Measurements from ENCODE around the gene ARHGAP24.
A peak's percentile ranks its signal among the peaks of the same experiment; 100 is the strongest.

Gene ARHGAP24

DNA sequence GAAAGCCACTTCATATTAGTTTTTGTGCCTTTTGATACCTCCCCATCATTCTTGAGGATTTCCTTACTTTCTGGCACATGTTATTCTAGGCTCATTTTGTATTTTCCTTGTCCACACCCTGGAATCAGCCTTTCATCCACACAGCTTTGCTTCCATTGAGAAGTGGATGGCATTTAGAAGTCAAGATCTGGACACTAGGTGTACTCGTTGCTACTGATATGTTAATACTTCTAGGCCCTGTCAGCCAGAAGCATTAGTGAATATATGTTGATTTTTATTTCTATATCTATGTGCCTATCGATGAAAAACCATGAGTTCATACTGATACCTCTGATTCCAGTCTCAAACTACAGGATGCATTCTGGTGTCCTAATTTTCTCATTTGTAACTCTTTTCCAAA, 73.2 kb downstream of the ARHGAP24 start:
- Histone ChIP-seq H3K4me1 (ENCODE audit: control extremely low read depth in 1 of 4, control insufficient read depth in 4 of 4, insufficient read depth in 4 of 4, low read length in 3 of 4) (no peaks in the 10 kb centered on the region), H3K27ac (ENCODE audit: insufficient read depth in 1 of 2, low read depth in 1 of 2, low read length in 2 of 2, poor library complexity in 1 of 2, severe bottlenecking in 2 of 2) (no peak overlapping the region), H3K27me3 (replicated peaks in 2 of 5; ENCODE audit: control insufficient read depth in 4 of 5, insufficient read depth in 5 of 5, low read length in 4 of 5) (no peaks in the 10 kb centered on the region), H3K4me3 (ENCODE audit: control insufficient read depth in 1 of 7, extremely low read depth in 1 of 7, insufficient read depth in 4 of 7, low read depth in 2 of 7, low read length in 6 of 7) (no peak overlapping the region), H3K36me3 (ENCODE audit: control insufficient read depth in 4 of 4, insufficient read depth in 4 of 4, low read length in 3 of 4) (no peaks in the 10 kb centered on the region), H3K9me3 (ENCODE audit: control extremely low read depth in 1 of 5, control insufficient read depth in 4 of 5, insufficient read depth in 2 of 5, low read depth in 1 of 5, low read length in 4 of 5) (peaks cover 0 to 5% (median 0%) of the 10 kb centered on the region in 5 experiments)
- ChIA-PET POLR2A (no interaction called here), CTCF (no interaction called here)
- no CpG with 5 or more reads among the region's 2 CpGs for WGBS (ENCODE audit: insufficient coverage)
- DNase-seq = peak in 1 of 3 donors; percentile 3

DNA sequence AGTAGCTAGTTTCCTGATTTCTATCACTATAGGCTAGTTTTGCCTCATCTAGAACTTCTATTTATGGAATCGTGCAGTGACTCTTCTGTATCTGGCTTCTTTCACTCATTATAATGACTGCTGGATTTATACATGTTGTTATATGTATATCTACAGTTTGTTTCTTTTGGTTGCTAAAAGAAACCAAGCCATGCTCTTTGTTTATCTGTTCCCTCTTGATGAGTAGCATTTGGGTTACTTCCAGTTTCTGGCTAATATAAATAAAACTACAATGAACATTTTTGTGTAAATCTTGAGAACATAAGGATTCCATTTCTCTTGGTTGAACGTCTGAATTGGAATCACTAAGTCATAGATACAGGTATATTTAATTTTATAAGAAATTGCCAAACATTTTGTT, 73.9 kb downstream of the ARHGAP24 start:
- H3K27ac ChIP-seq (ENCODE audit: insufficient read depth in 1 of 2, low read depth in 1 of 2, low read length in 2 of 2, poor library complexity in 1 of 2, severe bottlenecking in 2 of 2) = no peak overlapping the region
- peaks cover 0 to 8% (median 2%) of the 10 kb centered on the region in 5 experiments for H3K9me3 ChIP-seq (ENCODE audit: control extremely low read depth in 1 of 5, control insufficient read depth in 4 of 5, insufficient read depth in 2 of 5, low read depth in 1 of 5, low read length in 4 of 5)
- no peak for DNase-seq
- no peaks in the 10 kb centered on the region for H3K36me3 ChIP-seq (ENCODE audit: control insufficient read depth in 4 of 4, insufficient read depth in 4 of 4, low read length in 3 of 4)
- no CpG with 5 or more reads among the region's 2 CpGs for WGBS (ENCODE audit: insufficient coverage)
- H3K27me3 ChIP-seq (replicated peaks in 2 of 5; ENCODE audit: control insufficient read depth in 4 of 5, insufficient read depth in 5 of 5, low read length in 4 of 5) = no peaks in the 10 kb centered on the region
- no peaks in the 10 kb centered on the region for H3K4me1 ChIP-seq (ENCODE audit: control extremely low read depth in 1 of 4, control insufficient read depth in 4 of 4, insufficient read depth in 4 of 4, low read length in 3 of 4)
- ChIA-PET CTCF (no interaction called here), POLR2A (no interaction called here)
- no peak overlapping the region for H3K4me3 ChIP-seq (ENCODE audit: control insufficient read depth in 1 of 7, extremely low read depth in 1 of 7, insufficient read depth in 4 of 7, low read depth in 2 of 7, low read length in 6 of 7)

DNA sequence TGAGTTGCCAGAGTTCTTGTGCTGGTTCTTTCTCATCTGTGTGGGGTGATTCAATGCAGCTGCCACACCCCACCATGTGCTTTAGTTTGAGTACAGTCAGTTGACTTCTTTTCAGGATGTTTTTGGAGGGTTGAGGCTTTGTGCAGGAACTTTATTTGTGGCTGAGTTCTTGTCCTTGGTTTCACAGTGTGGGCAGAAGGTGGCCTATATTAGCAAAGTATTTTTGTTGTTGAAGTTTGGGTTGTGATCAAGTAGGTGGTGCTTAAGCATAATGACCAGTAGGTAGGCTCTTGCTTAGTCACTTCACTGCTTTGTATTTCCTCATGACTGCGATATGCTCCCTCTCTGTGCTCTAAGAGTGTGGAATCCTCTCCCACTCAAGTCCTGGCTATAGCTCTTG, 80.3 kb downstream of the ARHGAP24 start:
- H3K4me1 ChIP-seq (ENCODE audit: control extremely low read depth in 1 of 4, control insufficient read depth in 4 of 4, insufficient read depth in 4 of 4, low read length in 3 of 4) = no peaks in the 10 kb centered on the region
- 86% methylated on average over 1 of the region's 1 CpG for whole genome bisulfite sequencing (ENCODE audit: insufficient coverage)
- H3K27me3 ChIP-seq (replicated peaks in 2 of 5; ENCODE audit: control insufficient read depth in 4 of 5, insufficient read depth in 5 of 5, low read length in 4 of 5) = no peaks in the 10 kb centered on the region
- no peak overlapping the region for H3K27ac ChIP-seq (ENCODE audit: insufficient read depth in 1 of 2, low read depth in 1 of 2, low read length in 2 of 2, poor library complexity in 1 of 2, severe bottlenecking in 2 of 2)
- DNase-seq = no peak
- POLR2A ChIA-PET = no interaction called here
- no peaks in the 10 kb centered on the region for H3K36me3 ChIP-seq (ENCODE audit: control insufficient read depth in 4 of 4, insufficient read depth in 4 of 4, low read length in 3 of 4)
- peaks cover 1 to 9% (median 3%) of the 10 kb centered on the region in 5 experiments for H3K9me3 ChIP-seq (ENCODE audit: control extremely low read depth in 1 of 5, control insufficient read depth in 4 of 5, insufficient read depth in 2 of 5, low read depth in 1 of 5, low read length in 4 of 5)
- CTCF ChIA-PET = no interaction called here
- no peak overlapping the region for H3K4me3 ChIP-seq (ENCODE audit: control insufficient read depth in 1 of 7, extremely low read depth in 1 of 7, insufficient read depth in 4 of 7, low read depth in 2 of 7, low read length in 6 of 7)

DNA sequence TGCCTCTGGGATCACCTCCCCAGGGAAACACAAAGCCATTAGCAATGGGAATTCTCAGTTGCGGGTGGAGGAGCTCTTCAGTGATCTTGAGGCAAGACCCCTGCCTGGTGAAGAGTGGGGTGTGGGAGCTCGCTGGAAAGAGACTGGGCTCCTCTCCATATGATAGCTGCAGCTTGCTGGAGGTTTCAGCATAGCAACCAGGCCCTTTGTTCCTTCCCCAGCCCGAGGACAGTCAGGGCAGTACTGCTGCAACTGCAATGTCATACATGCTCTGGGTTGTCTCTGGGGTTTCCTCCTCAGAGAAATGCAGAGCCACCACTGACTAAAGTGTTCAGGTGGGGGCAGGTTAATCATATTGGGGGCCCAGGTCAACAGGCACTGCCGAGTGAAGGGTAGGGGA, 81.3 kb downstream of the ARHGAP24 start:
- WGBS (ENCODE audit: insufficient coverage) = 94% methylated on average over 3 of the region's 4 CpGs
- POLR2A ChIA-PET = interaction anchor here (0.6 kb wide), 1 partner anchor 12 kb away, joined by 4 read pairs; no protein-coding TSS in a partner anchor
- no peak overlapping the region for H3K27ac ChIP-seq (ENCODE audit: insufficient read depth in 1 of 2, low read depth in 1 of 2, low read length in 2 of 2, poor library complexity in 1 of 2, severe bottlenecking in 2 of 2)

DNA sequence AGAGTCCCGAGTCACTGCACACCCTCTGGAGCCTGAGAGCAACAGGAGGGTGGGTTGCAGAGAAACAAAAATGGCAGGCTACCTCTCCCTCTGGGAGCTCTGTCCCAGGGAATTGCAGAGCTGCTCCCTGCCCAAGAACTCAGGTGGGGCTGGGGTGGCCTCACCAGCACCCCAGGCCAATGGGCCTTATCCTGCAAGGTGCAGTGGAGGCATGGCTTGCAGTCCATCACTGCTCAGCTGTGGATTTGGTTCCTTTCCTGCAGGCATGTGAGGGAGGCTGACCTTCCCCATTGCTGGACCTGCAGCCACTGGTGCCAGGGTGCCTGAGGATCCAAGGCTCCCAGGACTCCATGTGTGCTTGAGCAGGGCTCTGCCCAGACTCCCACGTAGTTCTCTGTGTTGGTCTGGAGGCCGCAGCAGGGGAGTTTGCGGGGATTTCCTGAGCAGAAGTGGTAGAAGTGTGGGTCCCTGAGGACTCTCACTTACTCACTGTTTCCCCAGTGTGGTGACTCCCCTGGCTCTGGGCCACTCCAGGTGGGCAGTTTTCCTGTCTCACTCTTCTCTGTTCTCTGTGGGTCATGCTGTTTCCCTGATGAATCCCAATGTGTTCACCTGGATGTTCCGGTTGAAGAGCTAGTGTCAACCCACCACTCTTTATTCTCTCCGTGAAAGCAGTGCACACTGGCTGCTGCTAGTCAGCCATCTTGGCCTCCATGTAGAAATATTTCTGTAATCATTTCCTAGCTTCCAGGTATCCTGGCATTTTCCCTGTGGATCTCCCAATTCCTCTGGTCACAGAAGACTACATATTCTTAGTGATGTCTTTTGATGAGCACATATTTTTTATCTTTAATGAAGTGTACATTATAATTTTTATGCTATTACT, 82.3 kb downstream of the ARHGAP24 start:
- POLR2A ChIA-PET = no interaction called here
- H3K4me3 ChIP-seq (ENCODE audit: control insufficient read depth in 1 of 7, extremely low read depth in 1 of 7, insufficient read depth in 4 of 7, low read depth in 2 of 7, low read length in 6 of 7) = no peak overlapping the region
- peaks cover 0 to 7% (median 3%) of the 10 kb centered on the region in 5 experiments for H3K9me3 ChIP-seq (ENCODE audit: control extremely low read depth in 1 of 5, control insufficient read depth in 4 of 5, insufficient read depth in 2 of 5, low read depth in 1 of 5, low read length in 4 of 5)
- no peaks in the 10 kb centered on the region for H3K27me3 ChIP-seq (replicated peaks in 2 of 5; ENCODE audit: control insufficient read depth in 4 of 5, insufficient read depth in 5 of 5, low read length in 4 of 5)
- peak in 2 of 3 donors; percentile 3 to 21 for DNase-seq
- WGBS (ENCODE audit: insufficient coverage) = 78% methylated on average over 6 of the region's 6 CpGs
- CTCF ChIA-PET = interaction anchor here (1.3 kb wide), 1 partner anchor 13 kb away, joined by 3 read pairs; no protein-coding TSS in a partner anchor
- no peaks in the 10 kb centered on the region for H3K4me1 ChIP-seq (ENCODE audit: control extremely low read depth in 1 of 4, control insufficient read depth in 4 of 4, insufficient read depth in 4 of 4, low read length in 3 of 4)
- H3K36me3 ChIP-seq (ENCODE audit: control insufficient read depth in 4 of 4, insufficient read depth in 4 of 4, low read length in 3 of 4) = no peaks in the 10 kb centered on the region
- no peak overlapping the region for H3K27ac ChIP-seq (ENCODE audit: insufficient read depth in 1 of 2, low read depth in 1 of 2, low read length in 2 of 2, poor library complexity in 1 of 2, severe bottlenecking in 2 of 2)

More for the DNA sequence above, 81.3 kb downstream of the ARHGAP24 start:
- no peak overlapping the region for H3K4me3 ChIP-seq (ENCODE audit: control insufficient read depth in 1 of 7, extremely low read depth in 1 of 7, insufficient read depth in 4 of 7, low read depth in 2 of 7, low read length in 6 of 7)
- CTCF ChIA-PET = interaction anchor here (1.3 kb wide), 1 partner anchor 12 kb away, joined by 3 read pairs; no protein-coding TSS in a partner anchor
- H3K4me1 ChIP-seq (ENCODE audit: control extremely low read depth in 1 of 4, control insufficient read depth in 4 of 4, insufficient read depth in 4 of 4, low read length in 3 of 4) = no peaks in the 10 kb centered on the region
- no peak for DNase-seq
- no peaks in the 10 kb centered on the region for H3K36me3 ChIP-seq (ENCODE audit: control insufficient read depth in 4 of 4, insufficient read depth in 4 of 4, low read length in 3 of 4)
- no peaks in the 10 kb centered on the region for H3K27me3 ChIP-seq (replicated peaks in 2 of 5; ENCODE audit: control insufficient read depth in 4 of 5, insufficient read depth in 5 of 5, low read length in 4 of 5)
- peaks cover 0 to 9% (median 3%) of the 10 kb centered on the region in 5 experiments for H3K9me3 ChIP-seq (ENCODE audit: control extremely low read depth in 1 of 5, control insufficient read depth in 4 of 5, insufficient read depth in 2 of 5, low read depth in 1 of 5, low read length in 4 of 5)

DNA sequence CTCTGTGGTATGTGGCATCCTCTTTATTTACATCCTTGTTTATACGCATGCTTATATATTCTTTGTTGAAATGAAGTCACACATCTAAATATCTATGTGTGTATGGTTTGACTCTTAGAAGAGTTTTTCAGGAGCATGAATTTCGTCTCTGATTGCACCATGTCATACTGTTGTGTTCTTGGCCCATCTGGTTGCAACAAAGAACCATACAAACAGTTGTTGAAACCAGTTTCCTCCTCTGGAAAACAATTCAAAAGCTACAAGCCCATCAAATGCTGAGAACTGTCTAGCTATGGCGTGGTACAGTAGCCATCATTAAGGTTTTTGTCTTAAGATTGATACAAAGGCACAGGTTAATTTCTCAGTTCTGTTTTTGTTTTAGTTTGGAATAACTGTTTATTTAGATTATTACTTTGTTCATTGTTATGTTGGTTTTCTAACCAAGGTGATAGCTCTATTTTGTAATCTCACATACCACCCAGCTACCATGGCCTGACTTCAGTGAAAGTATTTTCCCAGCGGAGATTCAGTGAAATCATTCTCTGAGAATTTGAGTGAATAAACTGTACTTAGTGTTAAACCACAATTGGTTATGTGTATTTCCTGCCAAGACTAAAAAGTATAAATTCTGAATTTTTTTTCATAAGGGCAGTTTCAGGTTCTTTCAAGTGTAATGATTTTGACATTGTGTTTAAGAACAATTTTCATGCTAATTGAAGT, 91.0 kb downstream of the ARHGAP24 start:
- Histone ChIP-seq H3K27me3 (replicated peaks in 2 of 5; ENCODE audit: control insufficient read depth in 4 of 5, insufficient read depth in 5 of 5, low read length in 4 of 5) (no peaks in the 10 kb centered on the region), H3K4me3 (ENCODE audit: control insufficient read depth in 1 of 7, extremely low read depth in 1 of 7, insufficient read depth in 4 of 7, low read depth in 2 of 7, low read length in 6 of 7) (no peak overlapping the region), H3K9me3 (ENCODE audit: control extremely low read depth in 1 of 5, control insufficient read depth in 4 of 5, insufficient read depth in 2 of 5, low read depth in 1 of 5, low read length in 4 of 5) (no peaks in the 10 kb centered on the region), H3K4me1 (ENCODE audit: control extremely low read depth in 1 of 4, control insufficient read depth in 4 of 4, insufficient read depth in 4 of 4, low read length in 3 of 4) (peaks cover 0 to 5% (median 0%) of the 10 kb centered on the region in 4 experiments), H3K27ac (ENCODE audit: insufficient read depth in 1 of 2, low read depth in 1 of 2, low read length in 2 of 2, poor library complexity in 1 of 2, severe bottlenecking in 2 of 2) (no peak overlapping the region), H3K36me3 (ENCODE audit: control insufficient read depth in 4 of 4, insufficient read depth in 4 of 4, low read length in 3 of 4) (no peaks in the 10 kb centered on the region)
- CTCF ChIA-PET = interaction anchor here (0.6 to 0.8 kb wide), 2 partner anchors 12 to 1743 kb away, joined by 3 to 4 read pairs; no protein-coding TSS in a partner anchor
- no peak for DNase-seq
- POLR2A ChIA-PET = interaction anchor here (0.5 kb wide), 1 partner anchor 862 kb away, joined by 4 read pairs; no protein-coding TSS in a partner anchor
- WGBS (ENCODE audit: insufficient coverage) = 88% methylated on average over 1 of the region's 4 CpGs

Data from common myeloid progenitor, CD34-positive (primary cell).